Activated T-cell treated with anti-CD3 and anti-CD28 coated beads for 48 hours (primary cell): ENCODE data around the gene PRRX1.

Source experiments
- DNase-seq: peaks from one replicate; pipeline ENCODE4 v3.0.0-alpha.2; 2020; ENCODE audit warnings: low read depth

The PRRX1 gene

GRCh38 chr1:170691258-170691657, 27.3 kb downstream of the PRRX1 start:
- no peak for DNase-seq

GRCh38 chr1:170692866-170693575, 29.1 kb downstream of the PRRX1 start:
- DNase-seq: no peak

- DNase-seq: no peak
Observed at GRCh38 chr1:170694172-170694926, 30.4 kb downstream of the PRRX1 start.

- DNase-seq: no peak
Observed at GRCh38 chr1:170695955-170696590, 32.1 kb downstream of the PRRX1 start.

- no peak for DNase-seq
Observed at GRCh38 chr1:170696591-170697290, 32.8 kb downstream of the PRRX1 start.

- no peak for DNase-seq
Observed at GRCh38 chr1:170697316-170697715, 33.4 kb downstream of the PRRX1 start.

- DNase-seq: no peak
Observed at GRCh38 chr1:170698301-170699275, 34.7 kb downstream of the PRRX1 start.

- DNase-seq: no peak
Observed at GRCh38 chr1:170699696-170700095, 35.8 kb downstream of the PRRX1 start.

- DNase-seq: no peak
Observed at GRCh38 chr1:170700842-170701615, 37.1 kb downstream of the PRRX1 start.

- DNase-seq: no peak
Observed at GRCh38 chr1:170701962-170702361, 38.0 kb downstream of the PRRX1 start.

- DNase-seq: no peak
Observed at GRCh38 chr1:170703591-170703990, 39.7 kb downstream of the PRRX1 start.

GRCh38 chr1:170704256-170704655, 40.3 kb downstream of the PRRX1 start:
- no peak for DNase-seq

- no peak for DNase-seq
Observed at GRCh38 chr1:170705981-170706380, 42.0 kb downstream of the PRRX1 start.

- no peak for DNase-seq
Observed at GRCh38 chr1:170707117-170707516, 43.2 kb downstream of the PRRX1 start.

- DNase-seq: no peak
Observed at GRCh38 chr1:170707959-170708655, 44.2 kb downstream of the PRRX1 start.

- no peak for DNase-seq
Observed at GRCh38 chr1:170711682-170712081, 47.8 kb downstream of the PRRX1 start.

GRCh38 chr1:170714163-170714562, 50.2 kb downstream of the PRRX1 start:
- DNase-seq: no peak

- DNase-seq: no peak
Observed at GRCh38 chr1:170714938-170715337, 51.0 kb downstream of the PRRX1 start.

GRCh38 chr1:170716835-170717429, 53.0 kb downstream of the PRRX1 start:
- DNase-seq: no peak
